HG02642 (cell line): Measurements from ENCODE around the gene DUSP21.
"Not testable (repeated sequence)": the region's sequence is repeated elsewhere in the genome, so short reads cannot be mapped to it uniquely, and the experiment has no call there.

ENCODE experiments used
- ATAC-seq: cut with Tn5 transposase; IDR thresholded peaks from one replicate; pipeline ENCODE4 v1.9.1; 2021; ENCODE audit warnings: mild to moderate bottlenecking; ENCODE audit not compliant: unreplicated experiment, poor library complexity

Gene DUSP21

GRCh38 chrX:44874420-44875184 is 30.8 kb downstream of the DUSP21 start:
- ATAC-seq: no peak

GRCh38 chrX:44875185-44875489 is 31.3 kb downstream of the DUSP21 start:
- no peak for ATAC-seq

GRCh38 chrX:44876086-44876485 is 32.3 kb downstream of the DUSP21 start:
- no peak for ATAC-seq

DNA sequence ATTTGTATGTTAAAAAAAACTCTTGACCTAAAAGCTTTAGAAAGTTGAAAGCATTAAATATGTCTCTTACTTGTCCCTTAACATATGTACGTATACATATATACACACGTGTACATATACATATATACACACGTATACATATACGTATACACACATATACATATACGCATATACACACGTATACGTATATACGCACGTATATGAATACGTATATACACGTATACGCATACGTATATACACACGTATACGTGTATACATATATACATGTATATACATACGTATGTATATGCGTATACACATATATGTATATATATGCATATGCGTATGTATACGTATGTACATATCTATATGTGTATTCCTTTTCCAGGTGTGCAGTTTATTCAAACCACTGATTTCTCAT is 32.9 kb downstream of the DUSP21 start:
- ATAC-seq: no peak

- ATAC-seq: no peak
Observed at GRCh38 chrX:44878780-44879179, 35.0 kb downstream of the DUSP21 start.

GRCh38 chrX:44881549-44881948 is 37.7 kb downstream of the DUSP21 start:
- ATAC-seq: no peak

GRCh38 chrX:44882635-44883034 is 38.8 kb downstream of the DUSP21 start:
- no peak for ATAC-seq

- ATAC-seq: no peak
Observed at GRCh38 chrX:44884944-44885343, 41.1 kb downstream of the DUSP21 start.

DNA sequence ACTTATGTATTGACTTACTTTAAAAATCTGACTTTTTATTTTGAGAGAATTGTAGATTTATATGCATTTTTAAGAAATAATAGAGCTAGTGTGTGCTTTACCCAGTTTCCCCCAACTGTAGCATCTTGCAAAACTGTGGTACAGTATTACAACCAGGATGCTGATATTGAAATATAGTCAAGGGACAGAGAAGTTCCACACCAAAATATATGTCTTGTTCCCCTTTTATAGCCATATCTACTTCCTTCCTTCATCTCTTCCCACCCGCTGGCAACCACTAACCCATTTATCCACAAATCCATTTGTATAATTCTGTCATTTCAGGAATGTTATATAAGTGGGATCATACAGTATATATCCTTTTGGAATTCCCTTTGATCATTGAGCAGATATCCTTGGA is 46.0 kb downstream of the DUSP21 start:
- ATAC-seq: no peak

DNA sequence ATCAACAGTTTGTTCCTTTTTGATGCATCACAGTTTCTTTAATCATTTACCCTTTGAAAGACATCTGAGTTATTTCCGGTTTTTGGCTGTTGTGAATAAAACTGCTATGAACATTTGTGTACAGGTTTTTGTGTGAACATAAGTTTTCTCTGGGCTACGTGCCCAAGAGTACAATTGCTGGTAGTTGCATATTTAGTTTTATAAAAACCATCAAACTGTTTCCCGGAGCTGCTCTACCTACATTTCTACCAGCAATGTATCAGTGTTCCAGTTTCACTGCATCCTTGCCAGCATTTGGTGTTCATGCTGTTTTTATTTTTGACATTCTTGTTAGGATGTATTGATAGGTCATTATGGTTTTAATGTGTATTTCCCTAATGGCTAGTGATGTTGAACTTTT is 46.4 kb downstream of the DUSP21 start:
- ATAC-seq: no peak

- not testable (repeated sequence) for ATAC-seq
Observed at GRCh38 chrX:44890687-44891086, 46.9 kb downstream of the DUSP21 start.

DNA sequence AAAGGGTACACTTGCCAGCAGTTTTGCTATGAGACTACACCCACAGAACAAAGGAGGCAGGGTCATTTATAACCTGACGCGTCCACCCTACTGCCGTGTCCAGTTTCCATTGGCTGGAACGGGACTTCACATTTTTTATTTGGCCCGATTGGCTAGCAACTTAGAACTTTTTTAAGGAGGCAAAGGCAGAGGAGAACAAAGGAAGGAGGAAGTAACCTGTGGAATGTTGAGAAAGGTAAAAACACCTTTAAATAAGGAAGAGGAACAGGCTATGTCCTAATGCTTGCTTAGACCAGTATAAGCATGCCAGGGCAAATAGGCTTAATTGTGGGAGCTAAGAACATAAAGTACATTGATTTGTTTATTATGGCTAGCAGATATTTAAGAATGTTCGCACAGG is 47.8 kb downstream of the DUSP21 start:
- no peak for ATAC-seq
